H54 (cell line): ENCODE data around the gene LMF1.

ENCODE experiments used
- DNase-seq: peaks from one replicate; pipeline ENCODE4 v3.0.0; 2011; ENCODE audit warnings: low spot score, mixed read lengths; ENCODE audit not compliant: insufficient read length
- FAIRE-seq: peaks from 3 replicates; lab custom pipeline; 2011; peaks lifted over from hg19 to GRCh38; lab: Jason Lieb, UNC
- POLR2A ChIP-seq: IDR thresholded peaks from 2 replicates; pipeline ENCODE4 v1.6.1; 2011; ENCODE audit warnings: low read depth, mild to moderate bottlenecking, low read length

The LMF1 gene

GRCh38 chr16:880471-881171 is 90.2 kb downstream of the LMF1 start:
- TF ChIP-seq POLR2A, result no peak
- no peak for FAIRE-seq
- DNase-seq, result no peak

- no peak for TF ChIP-seq POLR2A
- DNase-seq (no peak), FAIRE-seq (no peak)
These were observed 90.8 kb downstream of the LMF1 start for GRCh38 chr16:879986-880385.

GRCh38 chr16:879461-879861 is 91.3 kb downstream of the LMF1 start:
- DNase-seq (no peak), FAIRE-seq (no peak)
- TF ChIP-seq POLR2A, result no peak

GRCh38 chr16:878886-879285 is 91.9 kb downstream of the LMF1 start:
- DNase-seq (no peak), FAIRE-seq (no peak)
- TF ChIP-seq POLR2A, result no peak

- FAIRE-seq (no peak), DNase-seq (no peak)
- TF ChIP-seq POLR2A, result no peak
These were observed 92.6 kb downstream of the LMF1 start for GRCh38 chr16:878072-878784.

- DNase-seq (no peak), FAIRE-seq (no peak)
- no peak for TF ChIP-seq POLR2A
These were observed 93.3 kb downstream of the LMF1 start for GRCh38 chr16:877242-878071.

GRCh38 chr16:876523-877241 is 94.1 kb downstream of the LMF1 start:
- FAIRE-seq (no peak), DNase-seq (no peak)
- TF ChIP-seq POLR2A, result no peak

GRCh38 chr16:876041-876335 is 94.8 kb downstream of the LMF1 start:
- TF ChIP-seq POLR2A, result no peak
- no peak for DNase-seq
- FAIRE-seq, result no peak

GRCh38 chr16:875182-876040 is 95.4 kb downstream of the LMF1 start:
- FAIRE-seq, result no peak
- no peak for TF ChIP-seq POLR2A
- no peak for DNase-seq

GRCh38 chr16:874366-875181 is 96.2 kb downstream of the LMF1 start:
- no peak for DNase-seq
- FAIRE-seq, result no peak
- TF ChIP-seq POLR2A, result no peak

GRCh38 chr16:873889-874288 is 96.9 kb downstream of the LMF1 start:
- FAIRE-seq, result no peak

GRCh38 chr16:873243-873661 is 97.5 kb downstream of the LMF1 start:
- DNase-seq (no peak), FAIRE-seq (no peak)
- no peak for TF ChIP-seq POLR2A

More at GRCh38 chr16:873889-874288, 96.9 kb downstream of the LMF1 start:
- no peak for DNase-seq
- TF ChIP-seq POLR2A, result no peak
